ENCODE data around the gene COL24A1. TPM values are rescaled to one million over a fixed set of nuclear protein-coding genes. Genes with fewer than 3 reads are reported as not detected.
A peak's percentile ranks its signal among the peaks of the same experiment; 100 is the strongest.

Gene COL24A1
- polyA plus RNA-seq, 1 experiment: 2.2 TPM

DNA sequence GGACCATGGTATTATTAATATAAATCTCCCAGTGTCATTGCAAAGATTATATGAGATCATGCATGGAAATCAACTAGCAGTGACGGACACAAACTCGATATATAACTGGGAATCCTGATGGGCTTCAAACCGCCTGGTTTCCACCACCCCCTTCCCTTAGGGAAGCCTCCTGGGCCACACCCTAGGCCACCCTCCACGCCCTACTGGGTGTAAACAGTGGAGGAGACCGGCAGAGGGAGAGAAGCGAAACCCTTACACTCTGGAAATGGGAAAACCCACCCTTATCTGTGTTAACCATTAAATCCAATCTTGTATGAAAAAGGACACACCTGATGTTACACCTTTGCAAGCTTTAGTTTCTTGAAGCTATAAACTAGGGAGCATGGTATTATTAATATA is 447.7 kb downstream of the COL24A1 start:
- no peak for DNase-seq (ENCODE audit: low read depth, low spot score)
- CTCF ChIA-PET: interaction anchor here (0.6 to 1.6 kb wide), 20 partner anchors 8 to 600 kb away, joined by 3 to 24 read pairs (median 4); no protein-coding TSS in a partner anchor
- POLR2A ChIA-PET: interaction anchor here (0.5 to 1.2 kb wide), 8 partner anchors 8 to 857 kb away, joined by 3 to 8 read pairs (median 5); partner anchors contain the start of genes BCL10 and CCN1
- no peaks in the 10 kb centered on the region for H3K9me3 ChIP-seq (ENCODE audit: control insufficient read depth, insufficient read depth, low read length)
- no peak overlapping the region for H3K27ac ChIP-seq (ENCODE audit: low read depth, low read length)
- H3K27me3 ChIP-seq (ENCODE audit: control insufficient read depth, insufficient read depth, low read length): no peaks in the 10 kb centered on the region
- peak overlapping the region; percentile 93 for H3K4me3 ChIP-seq (ENCODE audit: low read depth, low read length)
- TF ChIP-seq, protein P1, sequence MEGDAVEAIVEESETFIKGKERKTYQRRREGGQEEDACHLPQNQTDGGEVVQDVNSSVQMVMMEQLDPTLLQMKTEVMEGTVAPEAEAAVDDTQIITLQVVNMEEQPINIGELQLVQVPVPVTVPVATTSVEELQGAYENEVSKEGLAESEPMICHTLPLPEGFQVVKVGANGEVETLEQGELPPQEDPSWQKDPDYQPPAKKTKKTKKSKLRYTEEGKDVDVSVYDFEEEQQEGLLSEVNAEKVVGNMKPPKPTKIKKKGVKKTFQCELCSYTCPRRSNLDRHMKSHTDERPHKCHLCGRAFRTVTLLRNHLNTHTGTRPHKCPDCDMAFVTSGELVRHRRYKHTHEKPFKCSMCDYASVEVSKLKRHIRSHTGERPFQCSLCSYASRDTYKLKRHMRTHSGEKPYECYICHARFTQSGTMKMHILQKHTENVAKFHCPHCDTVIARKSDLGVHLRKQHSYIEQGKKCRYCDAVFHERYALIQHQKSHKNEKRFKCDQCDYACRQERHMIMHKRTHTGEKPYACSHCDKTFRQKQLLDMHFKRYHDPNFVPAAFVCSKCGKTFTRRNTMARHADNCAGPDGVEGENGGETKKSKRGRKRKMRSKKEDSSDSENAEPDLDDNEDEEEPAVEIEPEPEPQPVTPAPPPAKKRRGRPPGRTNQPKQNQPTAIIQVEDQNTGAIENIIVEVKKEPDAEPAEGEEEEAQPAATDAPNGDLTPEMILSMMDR (IDR thresholded peaks at IDR 0.05; ENCODE audit: low read depth, low read length): no peak

DNA sequence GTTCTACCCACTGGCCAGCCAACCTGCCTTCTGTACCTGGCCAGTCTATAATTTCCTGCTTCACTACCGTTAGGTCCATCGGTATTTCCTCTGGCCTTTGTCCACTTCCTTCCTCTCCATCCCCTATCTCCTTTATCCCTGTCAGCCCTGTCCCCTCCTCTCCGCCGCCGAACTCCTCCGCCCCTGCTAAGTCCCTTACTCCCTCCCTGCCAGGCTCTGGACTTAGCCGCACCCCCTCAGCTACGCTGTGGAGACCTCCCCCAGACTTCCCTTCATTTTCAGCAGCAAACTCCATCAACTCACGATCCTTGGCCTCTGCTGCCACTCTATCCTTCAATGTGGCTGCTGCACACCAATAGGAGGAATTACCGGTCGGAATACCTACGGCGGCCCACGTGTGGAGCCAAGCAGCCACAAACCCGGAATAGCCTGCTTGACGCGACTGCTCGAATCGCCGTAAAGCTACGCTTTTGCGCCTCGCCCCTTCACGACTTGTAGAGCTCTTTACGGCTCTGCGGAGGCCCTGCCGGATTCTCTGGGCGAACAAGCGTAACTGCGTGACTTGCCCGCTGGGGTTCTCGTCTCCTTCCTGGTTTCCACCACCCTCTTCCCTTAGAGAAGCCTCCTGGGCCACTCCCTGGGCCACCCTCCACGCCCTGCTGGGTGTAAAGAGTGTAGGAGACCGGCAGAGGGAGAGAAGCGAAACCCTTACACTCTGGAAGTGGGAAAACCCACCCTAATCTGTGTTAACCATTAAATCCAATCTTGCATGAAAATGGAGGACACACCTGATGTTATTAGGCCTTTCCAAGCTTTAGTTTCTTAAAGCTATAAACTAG is 448.4 kb downstream of the COL24A1 start, which contains the start of gene ZNHIT6:
Gene ZNHIT6, minus strand, starts transcription at position 444 of the 839 bp plus-strand sequence. Its CDS starts 149 bp downstream, at position 295.
- Histone ChIP-seq H3K4me3 (ENCODE audit: low read depth, low read length) (peak within 1 kb of the TSS; percentile 93), H3K27ac (ENCODE audit: low read depth, low read length) (peak within 1 kb of the TSS; percentile 84), H3K9me3 (ENCODE audit: control insufficient read depth, insufficient read depth, low read length) (no peaks in the 10 kb centered on the region), H3K27me3 (ENCODE audit: control insufficient read depth, insufficient read depth, low read length) (no peaks in the 10 kb centered on the region)
- peak; percentile 89 for DNase-seq (ENCODE audit: low read depth, low spot score)
- POLR2A ChIA-PET: interaction anchor here (0.5 to 1.2 kb wide), 9 partner anchors 9 to 857 kb away, joined by 3 to 8 read pairs (median 5); partner anchors contain the start of genes BCL10 and CCN1
- CTCF ChIA-PET: interaction anchor here (0.6 to 1.6 kb wide), 28 partner anchors 9 to 991 kb away, joined by 3 to 24 read pairs (median 4); no protein-coding TSS in a partner anchor
- TF ChIP-seq, protein P1 (IDR thresholded peaks at IDR 0.05; ENCODE audit: low read depth, low read length): peak; percentile 56

DNA sequence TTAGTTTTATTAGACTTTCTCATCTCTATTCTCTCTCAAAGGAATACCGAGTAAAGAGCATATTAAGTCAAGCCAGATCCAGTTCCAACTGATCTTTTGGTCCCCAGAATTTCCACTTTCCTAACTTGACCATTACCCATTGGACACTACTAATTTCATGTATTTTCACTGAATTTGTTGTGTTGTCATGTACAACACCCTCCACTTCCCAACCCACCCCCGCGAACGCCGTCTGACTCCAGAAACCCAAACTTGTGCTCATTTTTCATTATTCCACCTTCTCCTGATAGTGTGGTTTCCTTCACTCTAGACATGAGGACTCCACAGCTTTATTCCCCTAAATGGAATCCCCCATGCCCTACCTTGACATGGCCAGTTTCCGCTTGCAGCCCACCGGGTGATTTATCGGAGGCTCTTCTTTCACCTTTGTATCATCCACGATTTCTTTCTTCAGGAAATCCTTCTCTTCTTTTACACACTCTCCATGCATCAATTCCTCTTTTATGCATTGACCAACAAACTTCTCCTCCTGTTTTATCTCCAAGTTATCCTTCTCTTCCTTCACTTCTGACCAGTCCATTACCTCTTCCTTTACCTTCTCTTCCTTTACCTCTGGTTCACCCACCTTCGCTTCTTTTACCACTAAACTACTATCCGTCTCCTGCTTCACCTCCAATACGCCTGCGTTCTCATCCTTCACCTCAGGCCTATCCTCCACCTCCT is 449.1 kb downstream of the COL24A1 start:
- Histone ChIP-seq H3K4me3 (ENCODE audit: low read depth, low read length) (peak overlapping the region; percentile 93), H3K9me3 (ENCODE audit: control insufficient read depth, insufficient read depth, low read length) (no peaks in the 10 kb centered on the region), H3K27me3 (ENCODE audit: control insufficient read depth, insufficient read depth, low read length) (no peaks in the 10 kb centered on the region), H3K27ac (ENCODE audit: low read depth, low read length) (no peak overlapping the region)
- ChIA-PET POLR2A (interaction anchor here (0.7 to 1.2 kb wide), 3 partner anchors 78 to 142 kb away, joined by 5 to 8 read pairs (median 6); no protein-coding TSS in a partner anchor), CTCF (interaction anchor here (0.7 to 1.6 kb wide), 9 partner anchors 11 to 598 kb away, joined by 3 to 24 read pairs (median 5); no protein-coding TSS in a partner anchor)
- no peak for DNase-seq (ENCODE audit: low read depth, low spot score)
- TF ChIP-seq, protein P1 (IDR thresholded peaks at IDR 0.05; ENCODE audit: low read depth, low read length): no peak

DNA sequence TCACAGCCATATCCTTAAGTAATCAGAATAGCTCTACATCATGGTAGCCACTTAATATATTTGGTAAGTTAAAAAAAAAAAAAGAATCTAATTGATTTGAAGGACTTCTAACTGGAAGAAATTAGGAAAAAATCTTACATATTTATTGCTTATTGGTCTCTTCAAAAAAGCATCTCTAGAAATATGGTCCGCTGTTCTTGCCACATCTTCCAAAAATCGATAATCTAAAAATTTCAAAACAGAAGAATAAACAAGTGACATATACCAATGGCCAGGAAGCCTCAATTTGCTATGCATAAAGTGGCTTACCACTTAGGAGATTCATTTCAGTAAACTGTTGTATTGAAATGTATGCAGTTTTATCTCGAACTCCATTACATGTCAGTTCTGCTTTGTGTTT is 450.6 kb downstream of the COL24A1 start:
- no peak overlapping the region for H3K27ac ChIP-seq (ENCODE audit: low read depth, low read length)
- DNase-seq (ENCODE audit: low read depth, low spot score): no peak
- TF ChIP-seq, protein P1 (IDR thresholded peaks at IDR 0.05; ENCODE audit: low read depth, low read length): no peak
- H3K27me3 ChIP-seq (ENCODE audit: control insufficient read depth, insufficient read depth, low read length): no peaks in the 10 kb centered on the region
- no peak overlapping the region for H3K4me3 ChIP-seq (ENCODE audit: low read depth, low read length)
- ChIA-PET POLR2A (no interaction called here), CTCF (interaction anchor here (0.8 to 1.2 kb wide), 2 partner anchors 13 kb away, joined by 3 to 4 read pairs; no protein-coding TSS in a partner anchor)
- H3K9me3 ChIP-seq (ENCODE audit: control insufficient read depth, insufficient read depth, low read length): no peaks in the 10 kb centered on the region
